ENCODE results near the gene CDC42EP5.

- no peak for TF ChIP-seq SP1 (IDR thresholded peaks at IDR 0.05)
- no peak for TF ChIP-seq FOXM1 (IDR thresholded peaks at IDR 0.05; ENCODE audit: borderline replicate concordance)
- TF ChIP-seq FOXA1 (IDR thresholded peaks at IDR 0.05): no peak
- TF ChIP-seq BHLHE40 (IDR thresholded peaks at IDR 0.05; ENCODE audit: borderline replicate concordance): no peak
- TF ChIP-seq CTBP1 (IDR thresholded peaks at IDR 0.05; ENCODE audit: borderline replicate concordance): no peak
- no peak for TF ChIP-seq L3MBTL2 (conservative IDR thresholded peaks at IDR 0.05)
- TF ChIP-seq SUZ12 (IDR thresholded peaks at IDR 0.05): no peak
- no peak for TF ChIP-seq PKNOX1 (IDR thresholded peaks at IDR 0.05)
- TF ChIP-seq ELF4 (IDR thresholded peaks at IDR 0.05): no peak
- no peak for TF ChIP-seq ARNT (IDR thresholded peaks at IDR 0.05)
- TF ChIP-seq NFRKB (IDR thresholded peaks at IDR 0.05): no peak
These were observed 23.4 kb downstream of the CDC42EP5 start for GRCh38 chr19:54449701-54450069.

All from HEK293T (cell line).